NCI-H1436 (cell line): ENCODE results near the gene SLC29A1.
"Not testable (repeated sequence)": the region's sequence is repeated elsewhere in the genome, so short reads cannot be mapped to it uniquely, and the experiment has no call there.

ENCODE experiments used
- DNase-seq: peaks from one replicate; lab custom pipeline; 2025; lab: John Stamatoyannopoulos, UW

Gene SLC29A1

DNA sequence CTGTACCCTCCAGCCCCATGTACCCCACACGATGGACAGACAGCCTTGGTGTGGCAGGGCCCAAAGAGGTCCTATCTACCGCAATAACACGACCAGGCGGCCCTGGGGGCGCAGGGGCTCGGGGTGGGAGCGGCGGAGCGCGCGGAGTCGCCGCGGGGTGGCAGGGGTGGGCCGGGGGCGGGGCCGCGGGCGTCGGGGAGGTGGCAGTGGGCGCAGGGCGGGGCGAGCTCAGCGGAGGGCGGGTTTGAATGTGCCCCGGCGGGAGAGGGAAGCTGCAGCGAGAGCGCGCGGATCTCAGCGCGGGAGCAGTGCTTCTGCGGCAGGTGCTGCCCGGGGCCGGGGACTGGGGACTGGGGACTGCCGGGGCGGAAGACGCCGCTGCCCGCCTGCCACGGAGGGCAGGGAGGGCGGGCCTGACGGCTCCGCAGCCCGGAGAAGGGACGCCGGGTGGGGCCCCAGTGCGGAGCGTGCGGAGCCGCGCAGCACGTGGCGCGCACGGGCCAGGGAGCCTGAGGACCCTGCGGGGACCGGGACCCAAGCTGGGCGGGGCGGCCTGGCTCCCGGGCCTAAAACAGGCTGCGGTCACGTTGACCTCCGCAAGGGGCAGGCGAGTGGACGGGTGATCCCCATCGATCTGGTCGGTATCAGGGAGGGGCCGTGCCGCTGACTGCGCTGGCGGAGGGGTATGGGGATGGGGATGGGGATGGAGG, at the start of gene SLC29A1:
SLC29A1 (plus strand) TSS at position 277 of the 710 bp plus-strand sequence. CDS start 3,719 bp downstream, outside the sequence.
- peak; percentile 80 for DNase-seq

DNA sequence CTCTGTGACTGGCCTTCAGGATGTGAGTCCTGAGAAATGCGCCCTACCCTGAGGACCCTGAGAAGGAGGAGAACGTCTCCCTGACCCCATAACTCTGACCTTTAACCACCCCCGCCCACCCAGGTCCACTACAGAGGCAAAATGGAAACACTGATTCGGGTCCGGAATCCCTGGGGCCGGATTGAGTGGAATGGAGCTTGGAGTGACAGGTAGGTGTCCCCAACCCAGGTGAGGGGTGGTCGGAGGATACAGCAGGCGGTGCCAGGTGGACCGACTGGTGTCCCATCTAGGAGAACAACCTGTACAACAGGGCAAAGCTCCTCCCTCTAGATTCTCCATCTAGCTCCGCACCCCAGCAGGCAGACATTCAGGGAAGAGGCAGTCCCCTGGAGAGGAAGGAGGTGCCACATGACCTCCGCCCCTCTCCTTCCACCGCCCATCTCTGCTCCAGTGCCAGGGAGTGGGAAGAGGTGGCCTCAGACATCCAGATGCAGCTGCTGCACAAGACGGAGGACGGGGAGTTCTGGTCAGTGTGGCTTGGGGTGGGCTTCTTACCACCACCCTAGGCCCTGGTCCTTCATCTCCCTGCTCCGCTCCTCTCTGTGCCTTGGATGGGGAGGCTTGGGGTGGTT, 47.1 kb upstream of the SLC29A1 start:
- DNase-seq, result no peak

- DNase-seq, result no peak
These were observed 46.5 kb upstream of the SLC29A1 start for GRCh38 chr6:44176762-44177509.

- no peak for DNase-seq
These were observed 45.5 kb upstream of the SLC29A1 start for GRCh38 chr6:44177691-44178423.

DNA sequence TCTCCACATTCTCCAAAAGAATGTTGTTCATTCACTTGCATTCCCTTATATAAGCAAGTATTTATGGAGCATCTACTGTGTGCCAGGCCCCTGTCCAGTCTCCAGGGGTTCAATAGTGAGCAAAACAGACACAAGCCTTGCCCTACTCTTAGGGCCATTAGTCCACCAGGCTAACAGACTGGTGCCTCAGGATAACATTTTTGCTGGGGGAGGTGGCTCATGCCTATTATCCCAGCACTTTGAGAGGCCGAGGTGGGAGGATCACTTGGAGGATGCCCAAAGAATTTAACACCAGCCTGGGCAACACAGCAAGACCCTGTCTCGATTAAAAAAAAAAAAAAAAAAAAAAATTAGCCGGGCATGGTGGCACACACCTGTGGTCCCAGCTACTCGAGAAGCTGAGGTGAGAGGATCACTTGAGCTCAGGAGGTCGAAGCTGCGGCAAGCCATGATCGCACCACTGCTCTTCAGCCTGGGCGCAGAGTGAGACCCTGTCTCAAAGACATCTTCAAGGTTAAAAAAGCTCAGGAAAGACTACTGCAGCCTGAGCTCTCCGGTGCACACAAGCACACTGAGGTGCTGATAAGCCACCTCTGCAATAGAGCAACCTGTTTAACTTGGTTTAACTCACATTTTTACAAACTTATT, 44.8 kb upstream of the SLC29A1 start:
- DNase-seq, result no peak

DNA sequence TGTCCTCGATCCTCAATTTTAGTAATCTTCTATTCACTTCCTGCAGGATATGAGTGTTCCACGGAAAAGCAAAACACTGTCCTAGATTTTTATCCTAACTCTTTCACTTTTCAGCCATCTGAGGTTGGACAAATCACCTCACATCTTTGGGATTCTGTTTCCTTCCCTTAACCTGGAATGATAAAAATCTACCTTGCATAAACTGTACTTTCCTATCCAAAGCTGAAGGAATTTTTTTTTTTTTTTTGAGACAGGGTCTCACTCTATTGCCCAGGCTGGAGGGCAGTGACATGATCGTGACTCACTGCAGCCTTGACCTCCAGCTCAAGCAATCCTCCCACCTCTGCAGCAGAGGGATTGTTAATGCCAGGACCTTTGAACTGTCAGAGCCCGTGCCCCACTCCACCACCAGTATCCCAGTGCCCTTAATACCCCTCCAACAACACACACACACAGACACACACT, 44.3 kb upstream of the SLC29A1 start:
- DNase-seq, result no peak

- no peak for DNase-seq
These were observed 43.7 kb upstream of the SLC29A1 start for GRCh38 chr6:44179648-44180047.

DNA sequence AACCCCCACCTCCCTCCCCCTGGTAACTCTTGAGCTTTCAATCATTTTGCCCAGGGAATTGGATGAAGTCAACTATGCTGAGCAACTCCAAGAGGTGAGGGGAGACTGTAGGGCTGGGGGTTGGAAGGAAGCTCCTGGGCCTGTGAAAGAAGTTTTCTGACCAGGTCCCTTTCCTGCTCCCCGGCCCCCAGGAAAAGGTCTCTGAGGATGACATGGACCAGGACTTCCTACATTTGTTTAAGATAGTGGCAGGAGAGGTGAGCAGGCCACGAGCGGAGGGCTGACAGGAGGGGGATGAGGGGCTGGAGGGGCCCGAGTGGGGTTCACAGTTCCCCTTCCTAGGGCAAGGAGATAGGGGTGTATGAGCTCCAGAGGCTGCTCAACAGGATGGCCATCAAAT, 43.0 kb upstream of the SLC29A1 start:
- no peak for DNase-seq

DNA sequence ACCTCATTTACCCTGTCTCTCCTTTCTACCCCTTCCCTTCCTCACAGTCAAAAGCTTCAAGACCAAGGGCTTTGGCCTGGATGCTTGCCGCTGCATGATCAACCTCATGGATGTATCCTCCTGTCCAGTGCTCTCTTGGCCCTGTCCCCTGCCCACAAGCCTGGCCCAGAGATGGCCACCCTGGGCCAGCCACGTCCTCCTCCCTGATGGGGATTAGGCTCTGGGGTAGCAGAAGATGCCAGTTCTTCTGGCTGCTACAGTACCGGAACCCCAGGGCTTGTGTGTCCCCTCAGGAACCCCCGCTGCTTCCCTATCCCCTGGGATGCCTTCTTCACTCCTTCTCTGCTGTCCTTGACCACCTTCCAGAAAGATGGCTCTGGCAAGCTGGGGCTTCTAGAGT, 42.5 kb upstream of the SLC29A1 start:
- no peak for DNase-seq

DNA sequence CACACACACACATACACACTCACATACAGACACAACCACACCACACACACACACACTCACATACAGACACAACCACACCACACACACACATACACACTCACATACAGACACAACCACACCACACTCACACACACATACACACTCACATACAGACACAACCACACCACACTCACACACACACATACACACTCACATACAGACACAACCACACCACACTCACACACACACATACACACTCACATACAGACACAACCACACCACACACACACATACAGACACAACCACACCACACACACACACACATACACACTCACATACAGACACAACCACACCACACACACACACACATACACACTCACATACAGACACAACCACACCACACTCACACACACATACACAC, 41.6 kb upstream of the SLC29A1 start:
- not testable (repeated sequence) for DNase-seq

DNA sequence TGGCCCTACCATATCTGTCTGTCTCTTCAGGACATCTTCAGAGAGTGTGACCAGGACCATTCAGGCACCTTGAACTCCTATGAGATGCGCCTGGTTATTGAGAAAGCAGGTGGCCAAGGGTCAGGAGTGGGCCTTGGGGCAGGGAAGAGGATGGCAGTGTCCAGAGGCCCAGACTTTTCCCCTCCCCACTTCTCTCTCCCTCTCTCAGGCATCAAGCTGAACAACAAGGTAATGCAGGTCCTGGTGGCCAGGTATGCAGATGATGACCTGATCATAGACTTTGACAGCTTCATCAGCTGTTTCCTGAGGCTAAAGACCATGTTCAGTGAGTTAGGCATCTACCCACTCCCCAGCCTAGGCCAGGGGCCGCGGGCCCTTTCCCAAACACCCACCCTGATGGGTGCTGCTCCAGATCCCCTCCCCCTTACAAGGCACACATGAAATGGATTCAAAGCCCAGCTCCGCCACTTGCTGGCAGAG, 40.4 kb upstream of the SLC29A1 start:
- DNase-seq, result no peak

DNA sequence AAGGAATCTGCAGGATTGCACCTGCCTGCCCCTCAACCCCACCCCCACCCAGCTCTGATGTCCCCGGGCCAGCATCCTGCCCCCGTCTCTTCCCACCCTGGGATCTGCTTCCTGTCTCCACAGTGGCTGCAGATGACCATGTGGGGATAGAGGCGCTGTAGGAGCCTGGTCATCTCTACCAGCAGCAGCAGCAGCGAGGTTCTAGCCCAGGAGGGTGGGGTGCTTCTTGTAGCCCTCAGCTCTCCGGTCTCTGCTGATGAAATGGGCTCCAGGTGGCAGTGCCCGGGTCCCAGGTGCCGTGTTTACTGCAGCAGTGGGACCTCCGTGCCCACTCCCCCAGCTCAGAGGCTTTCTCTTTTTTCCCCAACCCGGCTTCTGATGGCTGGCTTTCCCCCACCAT, 39.6 kb upstream of the SLC29A1 start:
- DNase-seq, result no peak

DNA sequence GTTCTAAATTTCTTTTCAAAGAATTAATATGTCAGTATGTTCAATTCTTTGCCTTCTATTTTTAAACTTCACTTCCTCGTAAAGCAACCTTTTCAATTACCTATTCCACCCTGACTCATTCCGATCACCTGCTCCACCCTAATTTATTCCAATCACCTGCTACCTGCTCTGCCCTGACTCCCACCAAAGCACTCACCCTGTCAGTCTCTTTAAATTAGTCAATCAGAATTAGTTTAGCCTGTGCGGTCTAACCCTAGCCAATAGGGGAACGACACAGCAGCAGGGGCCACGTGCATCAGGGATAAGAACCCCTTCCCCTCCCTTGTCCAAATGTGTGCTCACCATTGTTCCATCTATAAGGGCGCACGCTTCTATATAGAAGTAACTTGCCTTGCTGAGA, 38.0 kb upstream of the SLC29A1 start:
- DNase-seq, result peak; percentile 68

DNA sequence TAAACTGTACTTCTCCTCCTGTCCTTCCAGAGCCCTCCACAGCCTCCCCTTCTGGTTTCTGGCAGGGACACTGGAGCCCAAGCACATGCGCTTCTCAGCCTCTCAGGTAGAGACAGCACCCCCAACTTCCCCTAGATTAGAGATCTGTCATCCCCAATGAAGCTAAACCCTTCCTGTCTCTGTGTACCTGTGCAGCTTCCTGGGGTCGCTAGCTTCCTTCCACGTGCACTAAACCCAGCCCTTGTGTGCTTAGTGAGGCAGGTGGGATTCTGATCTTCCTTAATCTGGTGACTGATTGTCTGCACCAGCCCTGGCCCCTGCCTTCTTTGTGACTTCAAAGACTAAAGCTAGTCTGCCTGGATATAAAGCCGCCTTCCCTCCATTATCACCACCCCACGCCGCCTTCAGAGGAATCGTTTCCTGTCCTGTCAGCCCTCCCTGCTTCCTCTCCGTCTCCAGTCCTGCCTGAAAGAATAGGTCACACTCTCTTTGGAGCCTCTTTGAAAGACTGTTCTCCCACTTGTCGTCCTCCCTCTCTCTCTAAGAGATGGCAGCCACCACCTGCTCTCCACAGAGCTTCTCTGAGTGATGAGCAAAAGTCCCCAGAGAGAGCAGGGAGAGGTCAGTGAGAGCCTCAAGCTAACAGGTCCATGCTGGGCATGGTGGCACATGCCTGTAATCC, 37.3 kb upstream of the SLC29A1 start:
- DNase-seq, result no peak

- no peak for DNase-seq
These were observed 36.8 kb upstream of the SLC29A1 start for GRCh38 chr6:44186635-44187025.

DNA sequence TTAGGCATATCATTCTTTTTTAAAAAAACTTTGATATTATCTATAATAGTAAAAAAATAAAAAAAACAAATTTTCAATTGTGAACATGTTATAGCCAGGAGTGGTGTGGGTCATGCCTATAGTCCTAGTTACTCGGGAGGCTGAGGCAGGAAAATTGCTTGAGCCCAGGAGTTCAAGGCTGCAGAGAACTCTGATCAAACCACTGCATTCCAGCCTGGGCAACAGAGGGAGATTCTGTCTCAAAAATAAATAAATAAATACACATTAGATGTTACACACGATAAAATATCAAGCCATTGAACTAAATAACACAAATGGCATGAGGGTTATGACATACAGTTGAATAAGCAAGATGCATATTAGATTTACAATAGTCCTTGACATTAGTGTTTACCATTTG, 34.6 kb upstream of the SLC29A1 start:
- DNase-seq, result no peak

GRCh38 chr6:44189257-44189656, 34.1 kb upstream of the SLC29A1 start:
- DNase-seq, result no peak

DNA sequence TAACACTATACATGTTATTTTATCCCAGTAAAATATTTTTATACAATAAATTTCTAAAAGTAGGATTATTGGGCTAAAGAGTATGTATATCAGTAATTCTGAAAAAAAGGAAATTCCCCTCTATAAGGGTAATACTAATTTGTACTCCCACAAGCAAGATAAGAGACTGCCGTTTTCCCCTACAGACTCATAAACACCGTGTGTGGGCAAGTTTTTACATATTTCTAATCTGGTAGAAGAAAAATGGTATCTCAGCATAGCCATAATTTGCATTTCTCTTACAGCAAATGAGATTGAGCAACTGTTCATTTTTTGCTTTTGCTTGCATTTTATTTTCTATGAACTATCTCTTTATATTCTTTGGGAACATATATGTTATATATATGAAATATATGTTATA, 32.7 kb upstream of the SLC29A1 start:
- no peak for DNase-seq

- peak; percentile 6 for DNase-seq
These were observed 30.9 kb upstream of the SLC29A1 start for GRCh38 chr6:44192428-44193041.

DNA sequence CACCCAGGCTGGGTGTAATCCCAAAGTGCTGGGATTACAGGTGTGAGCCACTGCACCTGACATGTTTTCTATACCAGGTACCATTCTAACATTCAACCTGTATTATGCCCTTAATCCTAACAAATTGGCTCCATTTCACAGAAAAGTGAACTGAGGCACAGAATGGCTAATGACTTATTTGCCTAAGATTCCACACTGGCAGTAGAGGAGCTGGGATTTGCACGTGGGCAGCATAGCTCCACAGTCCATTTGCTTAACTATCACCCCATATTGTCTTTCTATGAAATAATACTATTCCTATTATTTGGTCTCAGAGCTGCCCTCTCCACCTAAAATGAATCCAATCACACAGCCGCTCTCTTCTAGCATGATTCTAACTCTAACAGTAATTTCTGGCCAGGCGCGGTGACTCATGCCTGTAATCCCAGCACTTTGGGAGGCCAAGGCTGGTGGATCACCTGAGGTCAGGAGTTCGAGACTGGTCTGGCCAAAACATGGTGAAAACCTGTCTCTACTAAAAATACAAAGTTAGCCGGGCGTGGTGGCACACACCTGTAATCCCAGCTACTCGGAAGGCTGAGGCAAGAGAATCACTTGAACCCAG, 30.0 kb upstream of the SLC29A1 start:
- DNase-seq, result no peak
